A549 (cell line): ENCODE data around the gene TMEM61.

Experiments
- BHLHE40 ChIP-seq: IDR thresholded peaks from 2 replicates; pipeline ENCODE4 v1.6.1; 2012; ENCODE audit warnings: low read depth, low read length, inconsistent platforms
- CEBPB ChIP-seq, 2 experiments: fragments of >200 bp in 1 of 2; sonication (Bioruptor Twin) in 1 of 2; formaldehyde crosslinking in 1 of 2; IDR thresholded peaks; 2 replicates each; pipeline ENCODE4 v1.6.1; 2012 to 2016
- HOXA7 ChIP-seq: fragments of 250-450 bp; sonication (Bioruptor Pico); IDR thresholded peaks from 2 replicates; pipeline ENCODE4 v1.5.0; 2020; ENCODE audit warnings: mild to moderate bottlenecking, moderate library complexity
- KDM5A ChIP-seq: fragments of 200-600 bp; sonication (generic); IDR thresholded peaks from 2 replicates; pipeline ENCODE4 v1.6.1; 2016; ENCODE audit warnings: antibody characterized with exemption, mild to moderate bottlenecking
- MAX ChIP-seq: IDR thresholded peaks from 2 replicates; pipeline ENCODE4 v1.6.1; 2012
- MAZ ChIP-seq: fragments of 150-350 bp; IDR thresholded peaks from 2 replicates; pipeline ENCODE4 v1.6.1; 2014; ENCODE audit warnings: antibody characterized with exemption, low read depth, low read length, borderline replicate concordance
- PBX3 ChIP-seq: IDR thresholded peaks from 2 replicates; pipeline ENCODE4 v1.6.1; 2012
- POLR2A ChIP-seq: IDR thresholded peaks from 2 replicates; pipeline ENCODE4 v1.6.1; 2012; ENCODE audit warnings: mild to moderate bottlenecking, low read length
- SMC3 ChIP-seq: fragments of >200 bp; sonication (Bioruptor Twin); formaldehyde crosslinking; IDR thresholded peaks from 3 replicates; pipeline ENCODE4 v1.6.1; 2018; ENCODE audit warnings: inconsistent platforms
- ZFP36 ChIP-seq: fragments of 450-650 bp; IDR thresholded peaks from 2 replicates; pipeline ENCODE4 v1.6.1; 2014; ENCODE audit warnings: borderline replicate concordance; ENCODE audit not compliant: partially characterized antibody
- TF ChIP-seq, protein P1 (sequence below): fragments of 200-600 bp; sonication (generic); IDR thresholded peaks from 2 replicates; pipeline ENCODE4 v1.6.1; 2016; ENCODE audit warnings: antibody characterized with exemption, mild to moderate bottlenecking, moderate library complexity
- TF ChIP-seq, protein P2 (sequence below): fragments of >200 bp; sonication (Bioruptor Twin); formaldehyde crosslinking; IDR thresholded peaks from 3 replicates; pipeline ENCODE4 v1.5.1; 2016

DNA sequence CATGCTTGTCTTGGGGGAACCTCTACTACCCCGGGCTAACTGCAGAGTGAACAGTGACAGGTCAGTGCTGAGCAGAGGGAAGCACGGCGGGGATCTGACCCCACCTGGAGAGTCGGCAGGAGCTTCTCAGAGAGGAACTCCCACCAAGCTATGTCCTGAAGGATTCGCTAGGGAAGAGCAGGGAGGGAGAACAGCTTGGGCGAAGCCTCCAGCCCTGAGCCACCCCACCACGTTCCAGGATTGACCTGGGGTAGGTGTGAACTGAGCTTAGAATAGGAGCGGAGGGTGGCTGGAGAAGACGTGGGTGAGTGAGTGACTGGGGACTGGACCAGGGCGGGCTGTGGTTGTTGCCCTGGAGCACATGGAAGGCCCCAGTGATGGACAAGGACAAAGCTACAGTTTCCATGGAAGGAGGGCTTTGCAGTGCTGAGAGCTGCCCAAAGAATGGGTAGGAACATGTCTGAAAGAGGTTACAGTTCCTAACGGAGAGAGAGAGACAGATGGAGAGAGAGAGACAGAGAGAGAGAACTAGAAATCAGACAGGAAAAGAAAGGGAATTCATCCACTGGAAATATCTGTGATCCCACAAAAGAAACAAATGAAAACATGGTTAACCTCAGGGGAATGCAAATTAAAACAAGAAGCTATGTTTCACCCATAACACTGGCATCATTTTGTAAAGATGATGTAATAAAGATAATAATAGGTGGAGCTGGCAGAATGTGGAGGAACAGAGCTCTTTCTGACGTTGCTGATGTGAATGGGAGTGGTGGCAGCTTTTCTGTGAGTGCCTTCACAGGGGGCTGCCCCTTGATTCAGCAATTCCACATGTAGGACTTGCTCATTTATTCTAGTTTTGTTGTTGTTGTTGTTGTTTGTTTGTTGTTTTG is 35.5 kb downstream of the TMEM61 start:
- TF ChIP-seq HOXA7 (CRISPR knock-in tag) = no peak
- TF ChIP-seq, protein P1, sequence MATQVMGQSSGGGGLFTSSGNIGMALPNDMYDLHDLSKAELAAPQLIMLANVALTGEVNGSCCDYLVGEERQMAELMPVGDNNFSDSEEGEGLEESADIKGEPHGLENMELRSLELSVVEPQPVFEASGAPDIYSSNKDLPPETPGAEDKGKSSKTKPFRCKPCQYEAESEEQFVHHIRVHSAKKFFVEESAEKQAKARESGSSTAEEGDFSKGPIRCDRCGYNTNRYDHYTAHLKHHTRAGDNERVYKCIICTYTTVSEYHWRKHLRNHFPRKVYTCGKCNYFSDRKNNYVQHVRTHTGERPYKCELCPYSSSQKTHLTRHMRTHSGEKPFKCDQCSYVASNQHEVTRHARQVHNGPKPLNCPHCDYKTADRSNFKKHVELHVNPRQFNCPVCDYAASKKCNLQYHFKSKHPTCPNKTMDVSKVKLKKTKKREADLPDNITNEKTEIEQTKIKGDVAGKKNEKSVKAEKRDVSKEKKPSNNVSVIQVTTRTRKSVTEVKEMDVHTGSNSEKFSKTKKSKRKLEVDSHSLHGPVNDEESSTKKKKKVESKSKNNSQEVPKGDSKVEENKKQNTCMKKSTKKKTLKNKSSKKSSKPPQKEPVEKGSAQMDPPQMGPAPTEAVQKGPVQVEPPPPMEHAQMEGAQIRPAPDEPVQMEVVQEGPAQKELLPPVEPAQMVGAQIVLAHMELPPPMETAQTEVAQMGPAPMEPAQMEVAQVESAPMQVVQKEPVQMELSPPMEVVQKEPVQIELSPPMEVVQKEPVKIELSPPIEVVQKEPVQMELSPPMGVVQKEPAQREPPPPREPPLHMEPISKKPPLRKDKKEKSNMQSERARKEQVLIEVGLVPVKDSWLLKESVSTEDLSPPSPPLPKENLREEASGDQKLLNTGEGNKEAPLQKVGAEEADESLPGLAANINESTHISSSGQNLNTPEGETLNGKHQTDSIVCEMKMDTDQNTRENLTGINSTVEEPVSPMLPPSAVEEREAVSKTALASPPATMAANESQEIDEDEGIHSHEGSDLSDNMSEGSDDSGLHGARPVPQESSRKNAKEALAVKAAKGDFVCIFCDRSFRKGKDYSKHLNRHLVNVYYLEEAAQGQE = no peak
- TF ChIP-seq PBX3 = no peak
- TF ChIP-seq BHLHE40 = no peak
- TF ChIP-seq, protein P2, sequence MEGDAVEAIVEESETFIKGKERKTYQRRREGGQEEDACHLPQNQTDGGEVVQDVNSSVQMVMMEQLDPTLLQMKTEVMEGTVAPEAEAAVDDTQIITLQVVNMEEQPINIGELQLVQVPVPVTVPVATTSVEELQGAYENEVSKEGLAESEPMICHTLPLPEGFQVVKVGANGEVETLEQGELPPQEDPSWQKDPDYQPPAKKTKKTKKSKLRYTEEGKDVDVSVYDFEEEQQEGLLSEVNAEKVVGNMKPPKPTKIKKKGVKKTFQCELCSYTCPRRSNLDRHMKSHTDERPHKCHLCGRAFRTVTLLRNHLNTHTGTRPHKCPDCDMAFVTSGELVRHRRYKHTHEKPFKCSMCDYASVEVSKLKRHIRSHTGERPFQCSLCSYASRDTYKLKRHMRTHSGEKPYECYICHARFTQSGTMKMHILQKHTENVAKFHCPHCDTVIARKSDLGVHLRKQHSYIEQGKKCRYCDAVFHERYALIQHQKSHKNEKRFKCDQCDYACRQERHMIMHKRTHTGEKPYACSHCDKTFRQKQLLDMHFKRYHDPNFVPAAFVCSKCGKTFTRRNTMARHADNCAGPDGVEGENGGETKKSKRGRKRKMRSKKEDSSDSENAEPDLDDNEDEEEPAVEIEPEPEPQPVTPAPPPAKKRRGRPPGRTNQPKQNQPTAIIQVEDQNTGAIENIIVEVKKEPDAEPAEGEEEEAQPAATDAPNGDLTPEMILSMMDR = no peak
- no peak for TF ChIP-seq MAZ
- TF ChIP-seq POLR2A = no peak
- TF ChIP-seq KDM5A = no peak
- TF ChIP-seq CEBPB (IDR thresholded peaks at IDR 0.05) = no peak
- TF ChIP-seq MAX = no peak
- TF ChIP-seq ZFP36 = no peak
- no peak for TF ChIP-seq SMC3
